NCI-H1694 treated with DMSO at 0.1 percent for 48 hours (cell line): ENCODE data around the gene SP110.
"Not testable (repeated sequence)": the region's sequence is repeated elsewhere in the genome, so short reads cannot be mapped to it uniquely, and the experiment has no call there.

ENCODE experiments used
- DNase-seq: peaks from one replicate; lab custom pipeline; 2025; lab: John Stamatoyannopoulos, UW

Gene SP110

GRCh38 chr2:230219419-230220331 lies at the start of gene SP110:
SP110 (minus strand) TSS chr2:230219984; CDS start chr2:230216927, 3,057 bp downstream.
- DNase-seq = no peak

GRCh38 chr2:230268606-230269243 lies 48.9 kb upstream of the SP110 start:
- no peak for DNase-seq

- no peak for DNase-seq
Observed at GRCh38 chr2:230267556-230267955, 47.8 kb upstream of the SP110 start.

GRCh38 chr2:230267059-230267458 lies 47.3 kb upstream of the SP110 start:
- DNase-seq = no peak

- DNase-seq = no peak
Observed at GRCh38 chr2:230266638-230267037, 46.9 kb upstream of the SP110 start.

GRCh38 chr2:230264945-230265344 lies 45.2 kb upstream of the SP110 start:
- not testable (repeated sequence) for DNase-seq

- no peak for DNase-seq
Observed at GRCh38 chr2:230262246-230262645, 42.5 kb upstream of the SP110 start.

- no peak for DNase-seq
Observed at GRCh38 chr2:230258483-230258882, 38.7 kb upstream of the SP110 start.

GRCh38 chr2:230256733-230257332 lies 37.0 kb upstream of the SP110 start:
- no peak for DNase-seq

GRCh38 chr2:230254152-230254881 lies 34.5 kb upstream of the SP110 start:
- no peak for DNase-seq

- no peak for DNase-seq
Observed at GRCh38 chr2:230250231-230250630, 30.4 kb upstream of the SP110 start.

GRCh38 chr2:230246206-230246605 lies 26.4 kb upstream of the SP110 start:
- DNase-seq = no peak

GRCh38 chr2:230244211-230244610 lies 24.4 kb upstream of the SP110 start:
- DNase-seq = no peak

GRCh38 chr2:230234845-230235244 lies 15.1 kb upstream of the SP110 start:
- no peak for DNase-seq

- no peak for DNase-seq
Observed at GRCh38 chr2:230234122-230234722, 14.4 kb upstream of the SP110 start.

GRCh38 chr2:230231251-230231650 lies 11.5 kb upstream of the SP110 start:
- DNase-seq = no peak

GRCh38 chr2:230230496-230231200 lies 10.9 kb upstream of the SP110 start:
- DNase-seq = no peak

- DNase-seq = no peak
Observed at GRCh38 chr2:230230087-230230486, 10.3 kb upstream of the SP110 start.

- DNase-seq = no peak
Observed at GRCh38 chr2:230227216-230227615, 7.4 kb upstream of the SP110 start.

GRCh38 chr2:230226051-230226551 lies 6.3 kb upstream of the SP110 start:
- DNase-seq = no peak

- no peak for DNase-seq
Observed at GRCh38 chr2:230225486-230225885, 5.7 kb upstream of the SP110 start, which contains the start of gene SP140. SP140 (plus strand) TSS chr2:230225736; CDS start chr2:230225845, 109 bp downstream.
